GM20000 (cell line): ENCODE measurements around the gene LINGO3.

ENCODE experiments used
- DNase-seq: peaks from one replicate; pipeline ENCODE4 v3.0.0; 2012; ENCODE audit warnings: low spot score
- CTCF ChIP-seq: IDR thresholded peaks from 2 replicates; pipeline ENCODE4 v1.5.1; 2012; ENCODE audit warnings: mild to moderate bottlenecking, control low read depth; ENCODE audit errors: extremely low read depth, missing control alignments

LINGO3 gene

GRCh38 chr19:2300533-2300932 lies 7.4 kb downstream of the LINGO3 start:
- TF ChIP-seq CTCF, result no peak
- no peak for DNase-seq

- DNase-seq, result no peak
- no peak for TF ChIP-seq CTCF
Observed at GRCh38 chr19:2296141-2296540, 11.8 kb downstream of the LINGO3 start.

- no peak for TF ChIP-seq CTCF
- DNase-seq, result no peak
Observed at GRCh38 chr19:2294687-2295335, 13.1 kb downstream of the LINGO3 start.

- no peak for DNase-seq
- TF ChIP-seq CTCF, result no peak
Observed at GRCh38 chr19:2291185-2291751, 16.7 kb downstream of the LINGO3 start.

- TF ChIP-seq CTCF, result no peak
- DNase-seq, result peak; percentile 70
Observed at GRCh38 chr19:2290441-2291184, 17.3 kb downstream of the LINGO3 start.

GRCh38 chr19:2289714-2290435 lies 18.1 kb downstream of the LINGO3 start:
- TF ChIP-seq CTCF, result no peak
- peak; percentile 92 for DNase-seq
